ENCODE data around the gene TXN.
"Not testable (repeated sequence)": the region's sequence is repeated elsewhere in the genome, so short reads cannot be mapped to it uniquely, and the experiment has no call there.

TXN gene

GRCh38 chr9:110214090-110214489, 42.2 kb downstream of the TXN start:
- Mint-ChIP-seq H3K27me3 (ENCODE audit: low read depth, poor library complexity) (peaks cover 23% of the 10 kb centered on the region), H3K27ac (no peak overlapping the region), H3K36me3 (ENCODE audit: low read depth) (no peaks in the 10 kb centered on the region), H3K4me1 (no peaks in the 10 kb centered on the region), H3K9me3 (peaks cover 12% of the 10 kb centered on the region), H3K4me3 (no peak overlapping the region)
- TF ChIP-seq CTCF (IDR thresholded peaks at IDR 0.05), result no peak
- no peak for DNase-seq

- TF ChIP-seq CTCF (IDR thresholded peaks at IDR 0.05), result no peak
- no peak overlapping the region for H3K4me3 Mint-ChIP-seq
- H3K9me3 Mint-ChIP-seq, result peaks cover 12% of the 10 kb centered on the region
- peaks cover 1% of the 10 kb centered on the region for H3K4me1 Mint-ChIP-seq
- no peaks in the 10 kb centered on the region for H3K36me3 Mint-ChIP-seq (ENCODE audit: low read depth)
- no peak overlapping the region for H3K27ac Mint-ChIP-seq
- peaks cover 23% of the 10 kb centered on the region for H3K27me3 Mint-ChIP-seq (ENCODE audit: low read depth, poor library complexity)
- no peak for DNase-seq
Measured at GRCh38 chr9:110213413-110214044, 42.8 kb downstream of the TXN start.

GRCh38 chr9:110208031-110208430, 48.3 kb downstream of the TXN start, which contains the start of gene C9orf152:
Gene C9orf152, minus strand, starts transcription at chr9:110208159. Its CDS starts 580 bp downstream, at chr9:110207579.
- DNase-seq, result no peak
- peaks cover 11% of the 10 kb centered on the region for H3K4me1 Mint-ChIP-seq
- peak within 1 kb of the TSS; percentile 49 for H3K27ac Mint-ChIP-seq
- no peak for TF ChIP-seq CTCF (IDR thresholded peaks at IDR 0.05)
- H3K36me3 Mint-ChIP-seq (ENCODE audit: low read depth), result no peaks in the 10 kb centered on the region
- no peak within 1 kb of the TSS for H3K4me3 Mint-ChIP-seq
- peaks cover 30% of the 10 kb centered on the region for H3K27me3 Mint-ChIP-seq (ENCODE audit: low read depth, poor library complexity)
- H3K9me3 Mint-ChIP-seq, result peaks cover 12% of the 10 kb centered on the region

GRCh38 chr9:110207071-110207641, 49.2 kb downstream of the TXN start:
- peaks cover 29% of the 10 kb centered on the region for H3K27me3 Mint-ChIP-seq (ENCODE audit: low read depth, poor library complexity)
- no peak for TF ChIP-seq CTCF (IDR thresholded peaks at IDR 0.05)
- no peak overlapping the region for H3K4me3 Mint-ChIP-seq
- no peaks in the 10 kb centered on the region for H3K36me3 Mint-ChIP-seq (ENCODE audit: low read depth)
- peak overlapping the region; percentile 49 for H3K27ac Mint-ChIP-seq
- DNase-seq, result no peak
- peaks cover 4% of the 10 kb centered on the region for H3K9me3 Mint-ChIP-seq
- H3K4me1 Mint-ChIP-seq, result peaks cover 17% of the 10 kb centered on the region

GRCh38 chr9:110206389-110206788, 49.9 kb downstream of the TXN start:
- no peaks in the 10 kb centered on the region for H3K36me3 Mint-ChIP-seq (ENCODE audit: low read depth)
- no peak overlapping the region for H3K27ac Mint-ChIP-seq
- H3K4me3 Mint-ChIP-seq, result no peak overlapping the region
- H3K4me1 Mint-ChIP-seq, result peaks cover 17% of the 10 kb centered on the region
- H3K27me3 Mint-ChIP-seq (ENCODE audit: low read depth, poor library complexity), result peaks cover 27% of the 10 kb centered on the region
- DNase-seq, result no peak
- peaks cover 4% of the 10 kb centered on the region for H3K9me3 Mint-ChIP-seq
- TF ChIP-seq CTCF (IDR thresholded peaks at IDR 0.05), result no peak

- DNase-seq; H3K27ac Mint-ChIP-seq; H3K9me3 Mint-ChIP-seq; H3K36me3 Mint-ChIP-seq (ENCODE audit: low read depth); H3K4me3 Mint-ChIP-seq: not testable (repeated sequence)
- Mint-ChIP-seq H3K4me1 (peaks cover 17% of the 10 kb centered on the region), H3K27me3 (ENCODE audit: low read depth, poor library complexity) (peaks cover 30% of the 10 kb centered on the region)
Measured at GRCh38 chr9:110205612-110206011, 50.7 kb downstream of the TXN start.

Measured in nephron progenitor cell (in vitro differentiated cells).